IMR-90 (cell line): ENCODE results near the gene ANKUB1. TPM values are rescaled to one million over a fixed set of nuclear protein-coding genes. Genes with fewer than 3 reads are reported as not detected.

Source experiments
- ATAC-seq: fragments of 200-7000 bp; cut with Tn5 transposase; 2 replicates; pipeline ENCODE4 v1.9.1; 2020; ENCODE audit warnings: low read depth, mild to moderate bottlenecking, moderate library complexity
- BruUV-seq: library from RNA; stranded (reverse); fragments of 400-500 nt; replicated peaks from 2 replicates; lab custom pipeline; 2021; lab: Mats Ljungman, UMichigan
- CTCF ChIA-PET: fragments of 300-600 bp; formaldehyde crosslinking; extraction: SDS; loops from one replicate; lab custom pipeline; 2021; ENCODE audit warnings: antibody characterized with exemption; lab: Yijun Ruan, JAX
- POLR2A ChIA-PET: fragments of 300-600 bp; sonication (Branson Sonifier 250); formaldehyde crosslinking; loops from one replicate; lab custom pipeline; 2022; ENCODE audit warnings: antibody characterized with exemption; ENCODE audit not compliant: unreplicated experiment; lab: Charles Lee
- DNase-seq: peaks from one replicate; pipeline ENCODE4 v3.0.0; 2013
- H2AFZ ChIP-seq: replicated peaks from 2 replicates; pipeline ENCODE3; 2013; ENCODE audit warnings: low read length, mild to moderate bottlenecking; ENCODE audit not compliant: poor library complexity
- H2AK5ac ChIP-seq: 2 replicates; pipeline ENCODE4 v1.6.1; 2013; ENCODE audit warnings: low read depth, low read length, inconsistent platforms
- H2AK9ac ChIP-seq: replicated peaks from 2 replicates; pipeline ENCODE3; 2013; ENCODE audit warnings: mild to moderate bottlenecking, low read depth, low read length, moderate library complexity; ENCODE audit not compliant: poor library complexity
- H2BK120ac ChIP-seq: 2 replicates; pipeline ENCODE4 v1.6.1; 2013; ENCODE audit warnings: low read depth, low read length, inconsistent platforms
- H2BK15ac ChIP-seq: 3 replicates; pipeline ENCODE4 v1.6.1; 2013; ENCODE audit warnings: low read depth, low read length, inconsistent platforms
- H2BK20ac ChIP-seq: 2 replicates; pipeline ENCODE4 v1.6.1; 2013; ENCODE audit warnings: low read depth, mild to moderate bottlenecking, inconsistent platforms, low read length, moderate library complexity
- H2BK5ac ChIP-seq: 2 replicates; pipeline ENCODE4 v1.6.1; 2013; ENCODE audit warnings: mild to moderate bottlenecking, low read depth, low read length, inconsistent platforms; ENCODE audit not compliant: poor library complexity, severe bottlenecking
- H3K14ac ChIP-seq: replicated peaks from 2 replicates; pipeline ENCODE4 v1.6.1; 2013; ENCODE audit warnings: low read depth, low read length, inconsistent platforms
- H3K18ac ChIP-seq: 2 replicates; pipeline ENCODE4 v1.6.1; 2013; ENCODE audit warnings: low read depth, low read length, control low read depth
- H3K23ac ChIP-seq: 2 replicates; pipeline ENCODE4 v1.6.1; 2013; ENCODE audit warnings: low read depth, low read length, inconsistent platforms
- H3K27ac ChIP-seq: 2 replicates; pipeline ENCODE4 v1.5.1; 2013; ENCODE audit warnings: mild to moderate bottlenecking, control low read depth, low read length; ENCODE audit not compliant: insufficient read depth
- H3K27me3 ChIP-seq: 2 replicates; pipeline ENCODE4 v1.6.1; 2013; ENCODE audit warnings: low read length; ENCODE audit not compliant: control insufficient read depth, insufficient read depth
- H3K36me3 ChIP-seq: 2 replicates; pipeline ENCODE4 v1.6.1; 2013; ENCODE audit warnings: low read length, mixed read lengths; ENCODE audit not compliant: control insufficient read depth, insufficient read depth
- H3K4ac ChIP-seq: 2 replicates; pipeline ENCODE4 v1.6.1; 2013; ENCODE audit warnings: low read depth, low read length, inconsistent platforms
- H3K4me1 ChIP-seq: 2 replicates; pipeline ENCODE4 v1.6.1; 2013; ENCODE audit warnings: low read length, mixed read lengths; ENCODE audit not compliant: control insufficient read depth, insufficient read depth
- H3K4me2 ChIP-seq: 2 replicates; pipeline ENCODE4 v1.6.1; 2013; ENCODE audit warnings: low read depth, mild to moderate bottlenecking, control low read depth, low read length, moderate library complexity
- H3K4me3 ChIP-seq: 2 replicates; pipeline ENCODE4 v1.5.1; 2013; ENCODE audit warnings: low read depth, mild to moderate bottlenecking, control low read depth, low read length, moderate library complexity; ENCODE audit not compliant: insufficient read depth
- H3K56ac ChIP-seq: 2 replicates; pipeline ENCODE4 v1.6.1; 2013; ENCODE audit warnings: low read length, inconsistent platforms; ENCODE audit not compliant: insufficient read depth; ENCODE audit errors: extremely low read depth
- H3K79me1 ChIP-seq, 2 experiments: 2 replicates each; pipeline ENCODE4 v1.6.1; 2013; ENCODE audit warnings: low read length in 2 of 2, inconsistent platforms in 1 of 2, low read depth in 1 of 2
- H3K9ac ChIP-seq: 2 replicates; pipeline ENCODE4 v1.6.1; 2013; ENCODE audit warnings: low read depth, low read length, control low read depth
- H3K9me1 ChIP-seq: 2 replicates; pipeline ENCODE4 v1.6.1; 2013; ENCODE audit warnings: low read length, inconsistent platforms; ENCODE audit not compliant: insufficient read depth
- H3K9me3 ChIP-seq: 2 replicates; pipeline ENCODE4 v1.6.1; 2013; ENCODE audit warnings: low read length; ENCODE audit not compliant: control insufficient read depth, insufficient read depth
- H4K20me1 ChIP-seq: 2 replicates; pipeline ENCODE4 v1.6.1; 2013; ENCODE audit warnings: low read length, inconsistent platforms; ENCODE audit not compliant: insufficient read depth
- H4K5ac ChIP-seq: 2 replicates; pipeline ENCODE4 v1.6.1; 2013; ENCODE audit warnings: mild to moderate bottlenecking, low read depth, low read length, control low read depth
- H4K8ac ChIP-seq, 2 experiments: 2 replicates each; pipeline ENCODE4 v1.6.1; 2013; ENCODE audit warnings: low read depth in 2 of 2, low read length in 2 of 2, control low read depth in 1 of 2, inconsistent platforms in 1 of 2
- H4K91ac ChIP-seq: 2 replicates; pipeline ENCODE4 v1.6.1; 2013; ENCODE audit warnings: low read depth, low read length, inconsistent platforms; ENCODE audit not compliant: insufficient read depth
- BHLHE40 ChIP-seq: fragments of 150-350 bp; IDR thresholded peaks from 2 replicates; pipeline ENCODE4 v1.6.1; 2016; ENCODE audit warnings: mild to moderate bottlenecking, low read depth, low read length
- CEBPB ChIP-seq: IDR thresholded peaks from 2 replicates; pipeline ENCODE4 v1.6.1; 2012; ENCODE audit warnings: low read depth, low read length, improper control_type of control experiment
- CHD1 ChIP-seq: IDR thresholded peaks from 2 replicates; pipeline ENCODE4 v1.6.1; 2012; ENCODE audit warnings: low read depth, low read length, improper control_type of control experiment
- FOS ChIP-seq: fragments of 150-350 bp; IDR thresholded peaks from 2 replicates; pipeline ENCODE4 v1.6.1; 2016; ENCODE audit warnings: low read depth, low read length
- MAFK ChIP-seq: IDR thresholded peaks from 2 replicates; pipeline ENCODE4 v1.6.1; 2012; ENCODE audit warnings: low read depth, low read length, improper control_type of control experiment
- MXI1 ChIP-seq: IDR thresholded peaks from 2 replicates; pipeline ENCODE4 v1.6.1; 2012; ENCODE audit warnings: low read depth, mild to moderate bottlenecking, low read length, moderate library complexity, borderline replicate concordance
- POLR2A ChIP-seq: IDR thresholded peaks from 2 replicates; pipeline ENCODE4 v1.6.1; 2012; ENCODE audit warnings: mild to moderate bottlenecking, low read depth, low read length
- RAD21 ChIP-seq: IDR thresholded peaks from 2 replicates; pipeline ENCODE4 v1.6.1; 2012; ENCODE audit warnings: low read length, improper control_type of control experiment
- RCOR1 ChIP-seq: IDR thresholded peaks from 2 replicates; pipeline ENCODE4 v1.6.1; 2012; ENCODE audit warnings: mild to moderate bottlenecking, low read length, improper control_type of control experiment; ENCODE audit not compliant: insufficient replicate concordance
- SMC3 ChIP-seq: fragments of 150-350 bp; IDR thresholded peaks from 2 replicates; pipeline ENCODE4 v1.6.1; 2016; ENCODE audit warnings: low read depth, mild to moderate bottlenecking, antibody characterized with exemption, low read length, moderate library complexity
- WGBS, 2 experiments: methylation state at CpG; one replicate each; pipeline versions ENCODE4 v1.1.5 to v1.1.7; 2013; ENCODE audit warnings: missing lambda C conversion rate in 2 of 2; ENCODE audit not compliant: insufficient read length in 1 of 2; ENCODE audit errors: extremely low coverage in 2 of 2; 5-methylcytosine and 5-hydroxymethylcytosine counted together
- dilution Hi-C: fragments of 300-500 bp; cut with HindIII; formaldehyde crosslinking; loops from one replicate; pipeline ENCODE4 v1.14.3; 2018; ENCODE audit warnings: low sequenced_read_pairs; ENCODE audit not compliant: unreplicated experiment
- in situ Hi-C: fragments of 300-500 bp; cut with MboI; formaldehyde crosslinking; loops from 3 replicates; pipeline ENCODE4 v1.14.3; 2019; ENCODE audit warnings: low sequenced_read_pairs, inconsistent platforms, mixed read lengths
- intact Hi-C: fragments of 100-400 bp; cut with micrococcal nuclease; formaldehyde crosslinking; loops from 2 replicates; pipeline ENCODE4 v1.10.0; 2022
- polyA plus RNA-seq, 3 experiments: library from polyadenylated mRNA; depleted of rRNA; stranded (reverse); fragments of >200 nt; gene quantifications; 2 replicates each; pipeline ENCODE4 v1.2.3, GENCODE V29; 2012; ENCODE audit warnings: low replicate concordance in 1 of 3
- total RNA-seq: library from RNA; depleted of rRNA; stranded (reverse); fragments of >200 nt; gene quantifications from 2 replicates; pipeline ENCODE4 v1.2.3, GENCODE V29; 2012
- TF ChIP-seq, protein P1 (sequence below): conservative IDR thresholded peaks from 2 replicates; pipeline ENCODE4 v1.5.1; 2012; ENCODE audit warnings: mild to moderate bottlenecking, low read depth, low read length, improper control_type of control experiment
- TF ChIP-seq, protein P2 (sequence below): fragments of 150-350 bp; IDR thresholded peaks from 2 replicates; pipeline ENCODE4 v1.6.1; 2016; ENCODE audit warnings: low read depth, mild to moderate bottlenecking, low read length, moderate library complexity, borderline replicate concordance
- TF ChIP-seq, protein P3 (sequence below): fragments of 150-350 bp; IDR thresholded peaks from 2 replicates; pipeline ENCODE4 v1.6.1; 2017; ENCODE audit warnings: mild to moderate bottlenecking, antibody characterized with exemption, low read length, low read depth

Gene ANKUB1
- total and polyA plus RNA-seq, 2 of the 4 experiments (the other 2 are of a cell fraction) = not detected

DNA sequence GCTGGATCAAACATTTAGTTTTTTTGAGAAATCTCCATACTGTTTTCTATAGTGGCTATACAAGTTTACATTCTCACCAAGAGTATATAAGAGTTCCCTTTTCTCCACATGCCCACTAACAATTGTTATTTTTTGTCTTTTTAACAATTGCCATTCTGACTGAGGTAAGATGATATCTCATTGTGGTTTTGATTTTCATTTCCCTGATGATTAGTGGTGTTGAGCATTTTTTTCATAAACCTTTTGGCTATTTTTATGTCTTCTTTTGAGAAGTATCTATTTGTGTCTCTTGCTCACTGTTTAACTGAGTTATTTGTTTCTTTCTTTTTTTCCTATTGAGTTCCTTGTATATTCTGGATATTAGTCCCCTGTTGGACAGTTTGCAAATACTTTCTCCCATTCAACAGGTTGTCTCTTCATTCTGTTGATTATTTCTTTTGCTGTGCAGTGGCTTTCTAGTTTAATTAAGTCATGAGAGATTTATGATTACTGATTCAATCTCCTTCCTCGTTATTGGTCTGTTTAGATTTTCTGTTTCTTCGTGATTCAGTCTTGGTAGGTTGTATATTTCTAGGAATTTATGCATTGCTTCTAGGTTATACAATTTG, 13.9 kb upstream of the ANKUB1 start:
- CTCF ChIA-PET = no interaction called here
- H2AFZ ChIP-seq = no peak overlapping the region

More for the DNA sequence above, 13.9 kb upstream of the ANKUB1 start:
- no peaks in the 10 kb centered on the region for H3K27me3 ChIP-seq
- no peaks in the 10 kb centered on the region for H3K9me1 ChIP-seq
- H4K8ac ChIP-seq = no peak overlapping the region
- H3K4me1 ChIP-seq = no peaks in the 10 kb centered on the region
- no peak overlapping the region for H3K14ac ChIP-seq
- H2BK20ac ChIP-seq = no peak overlapping the region
- no peak for ATAC-seq
- BruUV-seq = no TSS peak
- TF ChIP-seq RAD21 (no peak), MXI1 (no peak), RCOR1 (no peak), SMC3 (no peak), CHD1 (no peak), CEBPB (no peak), BHLHE40 (no peak), MAFK (no peak), POLR2A (no peak), FOS (no peak)
- TF ChIP-seq, protein P1, sequence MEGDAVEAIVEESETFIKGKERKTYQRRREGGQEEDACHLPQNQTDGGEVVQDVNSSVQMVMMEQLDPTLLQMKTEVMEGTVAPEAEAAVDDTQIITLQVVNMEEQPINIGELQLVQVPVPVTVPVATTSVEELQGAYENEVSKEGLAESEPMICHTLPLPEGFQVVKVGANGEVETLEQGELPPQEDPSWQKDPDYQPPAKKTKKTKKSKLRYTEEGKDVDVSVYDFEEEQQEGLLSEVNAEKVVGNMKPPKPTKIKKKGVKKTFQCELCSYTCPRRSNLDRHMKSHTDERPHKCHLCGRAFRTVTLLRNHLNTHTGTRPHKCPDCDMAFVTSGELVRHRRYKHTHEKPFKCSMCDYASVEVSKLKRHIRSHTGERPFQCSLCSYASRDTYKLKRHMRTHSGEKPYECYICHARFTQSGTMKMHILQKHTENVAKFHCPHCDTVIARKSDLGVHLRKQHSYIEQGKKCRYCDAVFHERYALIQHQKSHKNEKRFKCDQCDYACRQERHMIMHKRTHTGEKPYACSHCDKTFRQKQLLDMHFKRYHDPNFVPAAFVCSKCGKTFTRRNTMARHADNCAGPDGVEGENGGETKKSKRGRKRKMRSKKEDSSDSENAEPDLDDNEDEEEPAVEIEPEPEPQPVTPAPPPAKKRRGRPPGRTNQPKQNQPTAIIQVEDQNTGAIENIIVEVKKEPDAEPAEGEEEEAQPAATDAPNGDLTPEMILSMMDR = no peak
- TF ChIP-seq, protein P2, sequence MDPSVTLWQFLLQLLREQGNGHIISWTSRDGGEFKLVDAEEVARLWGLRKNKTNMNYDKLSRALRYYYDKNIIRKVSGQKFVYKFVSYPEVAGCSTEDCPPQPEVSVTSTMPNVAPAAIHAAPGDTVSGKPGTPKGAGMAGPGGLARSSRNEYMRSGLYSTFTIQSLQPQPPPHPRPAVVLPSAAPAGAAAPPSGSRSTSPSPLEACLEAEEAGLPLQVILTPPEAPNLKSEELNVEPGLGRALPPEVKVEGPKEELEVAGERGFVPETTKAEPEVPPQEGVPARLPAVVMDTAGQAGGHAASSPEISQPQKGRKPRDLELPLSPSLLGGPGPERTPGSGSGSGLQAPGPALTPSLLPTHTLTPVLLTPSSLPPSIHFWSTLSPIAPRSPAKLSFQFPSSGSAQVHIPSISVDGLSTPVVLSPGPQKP = no peak
- TF ChIP-seq, protein P3, sequence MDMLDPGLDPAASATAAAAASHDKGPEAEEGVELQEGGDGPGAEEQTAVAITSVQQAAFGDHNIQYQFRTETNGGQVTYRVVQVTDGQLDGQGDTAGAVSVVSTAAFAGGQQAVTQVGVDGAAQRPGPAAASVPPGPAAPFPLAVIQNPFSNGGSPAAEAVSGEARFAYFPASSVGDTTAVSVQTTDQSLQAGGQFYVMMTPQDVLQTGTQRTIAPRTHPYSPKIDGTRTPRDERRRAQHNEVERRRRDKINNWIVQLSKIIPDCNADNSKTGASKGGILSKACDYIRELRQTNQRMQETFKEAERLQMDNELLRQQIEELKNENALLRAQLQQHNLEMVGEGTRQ = no peak
- H3K9me3 ChIP-seq = no peaks in the 10 kb centered on the region
- H2BK15ac ChIP-seq = no peak overlapping the region
- no peaks in the 10 kb centered on the region for H3K79me1 ChIP-seq
- no peak overlapping the region for H3K4ac ChIP-seq
- no peaks in the 10 kb centered on the region for H4K20me1 ChIP-seq
- H2AK5ac ChIP-seq = no peak overlapping the region
- no peak overlapping the region for H3K4me3 ChIP-seq
- intact Hi-C loops (no loop called here), in situ Hi-C loops (no loop called here), dilution Hi-C loops (no loop called here)
- H3K23ac ChIP-seq = no peak overlapping the region
- no peak overlapping the region for H4K5ac ChIP-seq
- no peak overlapping the region for H4K91ac ChIP-seq
- POLR2A ChIA-PET = no interaction called here
- DNase-seq = no peak
- H3K56ac ChIP-seq = no peak overlapping the region
- H3K36me3 ChIP-seq = no peaks in the 10 kb centered on the region
- no peak overlapping the region for H3K4me2 ChIP-seq
- WGBS, 2 experiments = no CpG with 5 or more reads among the region's 2 CpGs
- no peak overlapping the region for H2BK5ac ChIP-seq
- H2AK9ac ChIP-seq = no peak overlapping the region
- H3K27ac ChIP-seq = no peak overlapping the region
- H2BK120ac ChIP-seq = no peak overlapping the region
- H3K9ac ChIP-seq = no peak overlapping the region
- no peak overlapping the region for H3K18ac ChIP-seq
